Measurements from ENCODE around the gene SFRP5. TPM values are rescaled to one million over a fixed set of nuclear protein-coding genes. Genes with fewer than 3 reads are reported as not detected.

The SFRP5 gene
- total RNA-seq, 1 donor from 2014 or later: not detected

- DNase-seq: no peak
- CTCF ChIA-PET: no interaction called here
- no peak for TF ChIP-seq CTCF (IDR thresholded peaks at IDR 0.05)
- H3K4me3 Mint-ChIP-seq: no peak overlapping the region
- H3K36me3 Mint-ChIP-seq (ENCODE audit: low read depth): peaks cover 29% of the 10 kb centered on the region
- peak; percentile 45 for ATAC-seq (ENCODE audit: low read depth)
- H3K27me3 Mint-ChIP-seq: peaks cover 3% of the 10 kb centered on the region
- peaks cover 18% of the 10 kb centered on the region for H3K4me1 Mint-ChIP-seq
- POLR2A ChIA-PET: no interaction called here
- intact Hi-C loops (cut with micrococcal nuclease): no loop called here
- no peaks in the 10 kb centered on the region for H3K9me3 Mint-ChIP-seq
- H3K27ac Mint-ChIP-seq: peak overlapping the region; percentile 8
Observed at GRCh38 chr10:97764519-97764931, 7.3 kb downstream of the SFRP5 start.

GRCh38 chr10:97763947-97764346, 7.9 kb downstream of the SFRP5 start:
- CTCF ChIA-PET: no interaction called here
- TF ChIP-seq CTCF (IDR thresholded peaks at IDR 0.05): no peak

GRCh38 chr10:97763411-97763810, 8.4 kb downstream of the SFRP5 start:
- Mint-ChIP-seq H3K9me3 (no peaks in the 10 kb centered on the region), H3K4me1 (peaks cover 18% of the 10 kb centered on the region), H3K27me3 (no peaks in the 10 kb centered on the region), H3K36me3 (ENCODE audit: low read depth) (peaks cover 38% of the 10 kb centered on the region), H3K27ac (no peak overlapping the region), H3K4me3 (no peak overlapping the region)
- TF ChIP-seq CTCF (IDR thresholded peaks at IDR 0.05): no peak
- DNase-seq (no peak), ATAC-seq (ENCODE audit: low read depth) (no peak)
- intact Hi-C loops (cut with micrococcal nuclease): no loop called here
- ChIA-PET CTCF (no interaction called here), POLR2A (interaction anchor here (0.6 kb wide), 1 partner anchor 1387 kb away, joined by 6 read pairs; no protein-coding TSS in a partner anchor)

More at GRCh38 chr10:97763947-97764346, 7.9 kb downstream of the SFRP5 start:
- no peak overlapping the region for H3K27ac Mint-ChIP-seq
- H3K36me3 Mint-ChIP-seq (ENCODE audit: low read depth): peaks cover 34% of the 10 kb centered on the region
- DNase-seq: no peak
- no peaks in the 10 kb centered on the region for H3K9me3 Mint-ChIP-seq
- no peak overlapping the region for H3K4me3 Mint-ChIP-seq
- no peaks in the 10 kb centered on the region for H3K27me3 Mint-ChIP-seq
- no peak for ATAC-seq (ENCODE audit: low read depth)
- H3K4me1 Mint-ChIP-seq: peaks cover 18% of the 10 kb centered on the region
- intact Hi-C loops (cut with micrococcal nuclease): no loop called here
- POLR2A ChIA-PET: no interaction called here

GRCh38 chr10:97762816-97763215, 9.0 kb downstream of the SFRP5 start:
- no peak overlapping the region for H3K27ac Mint-ChIP-seq
- H3K9me3 Mint-ChIP-seq: no peaks in the 10 kb centered on the region
- ChIA-PET CTCF (no interaction called here), POLR2A (interaction anchor here (0.6 kb wide), 1 partner anchor 1386 kb away, joined by 6 read pairs; no protein-coding TSS in a partner anchor)
- H3K4me3 Mint-ChIP-seq: no peak overlapping the region
- peaks cover 18% of the 10 kb centered on the region for H3K4me1 Mint-ChIP-seq
- DNase-seq (no peak), ATAC-seq (ENCODE audit: low read depth) (no peak)
- no peak for TF ChIP-seq CTCF (IDR thresholded peaks at IDR 0.05)
- H3K27me3 Mint-ChIP-seq: no peaks in the 10 kb centered on the region
- H3K36me3 Mint-ChIP-seq (ENCODE audit: low read depth): peaks cover 41% of the 10 kb centered on the region
- intact Hi-C loops (cut with micrococcal nuclease): no loop called here

GRCh38 chr10:97762056-97762455, 9.7 kb downstream of the SFRP5 start:
- H3K27me3 Mint-ChIP-seq: no peaks in the 10 kb centered on the region
- no peaks in the 10 kb centered on the region for H3K9me3 Mint-ChIP-seq
- peaks cover 18% of the 10 kb centered on the region for H3K4me1 Mint-ChIP-seq
- TF ChIP-seq CTCF (IDR thresholded peaks at IDR 0.05): no peak
- H3K36me3 Mint-ChIP-seq (ENCODE audit: low read depth): peaks cover 47% of the 10 kb centered on the region
- ChIA-PET POLR2A (no interaction called here), CTCF (no interaction called here)
- ATAC-seq (ENCODE audit: low read depth): no peak
- H3K4me3 Mint-ChIP-seq: no peak overlapping the region
- H3K27ac Mint-ChIP-seq: no peak overlapping the region
- intact Hi-C loops (cut with micrococcal nuclease): no loop called here
- DNase-seq: no peak

Data from activated B cell treated with CpG ODN at 0.5 μM for 24 hours (primary cell).